B cell (primary cell): ENCODE data around the gene ANOS1.

ENCODE experiments used
- CTCF ChIP-seq: fragments of 200-600 bp; IDR thresholded peaks from one replicate; pipeline ENCODE4 v1.8.0; 2022; ENCODE audit warnings: antibody characterized with exemption, mild to moderate bottlenecking
- EZH2 ChIP-seq: IDR thresholded peaks from 2 replicates; pipeline ENCODE4 v1.6.1; 2012; ENCODE audit warnings: borderline replicate concordance, low read depth, mild to moderate bottlenecking, moderate library complexity, low read length; ENCODE audit not compliant: insufficient read depth, poor library complexity, severe bottlenecking

DNA sequence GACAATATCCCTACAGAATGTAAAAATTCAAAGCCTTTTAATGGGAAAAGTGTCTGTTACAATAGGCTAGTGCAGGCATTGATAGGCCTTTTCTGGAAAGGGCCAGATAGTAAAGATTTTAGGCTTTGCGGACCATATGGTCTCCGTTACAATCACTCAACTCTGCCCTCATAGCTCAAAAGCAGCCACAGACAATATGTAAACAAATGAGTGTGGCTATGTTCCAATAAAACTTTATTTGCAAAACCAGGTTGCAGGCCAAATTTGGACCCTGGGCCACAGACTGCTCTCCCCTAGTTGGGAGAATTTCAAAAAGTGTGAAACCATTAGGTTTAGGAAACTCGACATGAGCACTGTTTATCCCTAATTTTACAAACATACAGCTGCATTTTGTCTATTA is 155.1 kb downstream of the ANOS1 start:
- TF ChIP-seq CTCF (no peak), EZH2 (no peak)
